ENCODE data around the gene THSD4.

DNA sequence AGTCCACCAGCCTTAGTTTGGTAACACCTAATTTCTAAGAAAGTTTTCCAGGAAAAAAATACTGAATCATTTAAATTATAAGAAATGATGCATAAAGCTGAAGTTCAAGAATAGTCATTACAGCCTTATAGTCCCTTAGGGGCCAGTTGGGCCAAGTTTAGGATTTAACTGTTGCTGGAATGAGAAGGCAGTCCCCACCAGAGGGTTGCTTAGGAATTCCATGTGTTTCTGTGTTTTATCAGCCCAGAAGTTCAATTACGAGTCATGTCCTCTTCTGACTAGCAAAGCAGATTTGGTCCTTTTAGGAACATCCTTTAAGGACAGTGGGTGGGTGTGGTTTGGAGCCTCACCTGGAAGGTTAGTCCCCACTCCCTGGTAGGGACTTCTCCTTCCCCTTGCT, 638.1 kb downstream of the THSD4 start:
- TF ChIP-seq YY1 (IDR thresholded peaks at IDR 0.05; ENCODE audit: insufficient read depth, insufficient read length) (no peak), SUZ12 (IDR thresholded peaks at IDR 0.05; ENCODE audit: extremely low read depth, insufficient read depth, insufficient read length) (no peak), ZNF274 (IDR thresholded peaks at IDR 0.05; ENCODE audit: low read depth, low read length) (no peak)

Measured in NT2/D1 (cell line).